Stomach smooth muscle (tissue), 2 donors: ENCODE results near the gene TMEM132C.

Experiments used
- H3K27ac ChIP-seq: one replicate; pipeline ENCODE4 v1.7.0; 2013; ENCODE audit warnings: mild to moderate bottlenecking, low read length, inconsistent platforms
- H3K27me3 ChIP-seq, 2 donors: one replicate each; pipeline ENCODE4 v1.7.0; 2013; ENCODE audit warnings: low read length in 2 of 2; ENCODE audit not compliant: insufficient read depth in 2 of 2, control insufficient read depth in 1 of 2
- H3K36me3 ChIP-seq, 2 donors: one replicate each; pipeline ENCODE4 v1.7.0; 2013; ENCODE audit warnings: low read length in 2 of 2; ENCODE audit not compliant: control insufficient read depth in 2 of 2, insufficient read depth in 2 of 2
- H3K4me1 ChIP-seq: one replicate; pipeline ENCODE4 v1.7.0; 2013; ENCODE audit warnings: low read length; ENCODE audit not compliant: control insufficient read depth, insufficient read depth
- H3K4me3 ChIP-seq, 2 donors: one replicate each; pipeline ENCODE4 v1.7.0; 2013; ENCODE audit warnings: low read length in 2 of 2
- H3K9ac ChIP-seq, 2 donors: one replicate each; pipeline ENCODE4 v1.7.0; 2013; ENCODE audit warnings: low read length in 2 of 2, mild to moderate bottlenecking in 1 of 2
- H3K9me3 ChIP-seq, 2 donors: one replicate each; pipeline ENCODE4 v1.7.0; 2013; ENCODE audit warnings: low read length in 2 of 2; ENCODE audit not compliant: control insufficient read depth in 2 of 2
- donor health status: healthy.
- donor health status: Pancreatic carcinoma.

TMEM132C gene

GRCh38 chr12:128754275-128754674, 487.3 kb downstream of the TMEM132C start:
- Histone ChIP-seq H3K4me1 (no peaks in the 10 kb centered on the region), H3K9ac (no peak overlapping the region), H3K36me3 (no peaks in the 10 kb centered on the region), H3K27ac (no peak overlapping the region), H3K9me3 (peaks cover 0 to 3% of the 10 kb centered on the region in 2 donors), H3K4me3 (no peak overlapping the region), H3K27me3 (no peaks in the 10 kb centered on the region)

- H3K36me3 ChIP-seq = no peaks in the 10 kb centered on the region
- H3K9ac ChIP-seq = no peak overlapping the region
- H3K4me1 ChIP-seq = no peaks in the 10 kb centered on the region
- no peak overlapping the region for H3K4me3 ChIP-seq
- H3K27ac ChIP-seq = no peak overlapping the region
- H3K27me3 ChIP-seq = no peaks in the 10 kb centered on the region
- H3K9me3 ChIP-seq = peaks cover 0 to 3% of the 10 kb centered on the region in 2 donors
Observed at GRCh38 chr12:128755566-128755965, 488.6 kb downstream of the TMEM132C start.
